ENCODE results near the gene CD79A.

GRCh38 chr19:41843371-41843770 lies 33.7 kb upstream of the CD79A start:
- no peak for TF ChIP-seq CTCF (IDR thresholded peaks at IDR 0.05)
- TF ChIP-seq POLR2A (IDR thresholded peaks at IDR 0.05): no peak

Measured in thyroid gland (tissue), 4 donors.